ENCODE data around the gene TRO.

- TF ChIP-seq POLR2AphosphoS5 (IDR thresholded peaks at IDR 0.05; ENCODE audit: low read depth, low read length) (no peak), REST (IDR thresholded peaks at IDR 0.05; ENCODE audit: insufficient read depth in 1 of 2, low read depth in 2 of 2, low read length in 2 of 2) (no peak)
Observed at GRCh38 chrX:54894159-54894558, 26.5 kb upstream of the TRO start.

Data from PFSK-1 (cell line).